HG03108 (cell line): ENCODE measurements around the gene EML6.

Source experiments
- ATAC-seq: cut with Tn5 transposase; IDR thresholded peaks from one replicate; pipeline ENCODE4 v1.9.1; 2021; ENCODE audit warnings: moderate library complexity; ENCODE audit not compliant: unreplicated experiment

Gene EML6

GRCh38 chr2:55013936-55014335, 290.5 kb downstream of the EML6 start:
- ATAC-seq: no peak

GRCh38 chr2:55014962-55015939, 291.8 kb downstream of the EML6 start:
- no peak for ATAC-seq

GRCh38 chr2:55017428-55017827, 294.0 kb downstream of the EML6 start:
- no peak for ATAC-seq

- ATAC-seq: no peak
Observed at GRCh38 chr2:55017880-55018279, 294.4 kb downstream of the EML6 start.

GRCh38 chr2:55018619-55019018, 295.2 kb downstream of the EML6 start:
- ATAC-seq: no peak

GRCh38 chr2:55019526-55020258, 296.2 kb downstream of the EML6 start:
- ATAC-seq: no peak
